ENCODE data around the gene ETDC.
A peak's percentile ranks its signal among the peaks of the same experiment; 100 is the strongest.

Gene ETDC

DNA sequence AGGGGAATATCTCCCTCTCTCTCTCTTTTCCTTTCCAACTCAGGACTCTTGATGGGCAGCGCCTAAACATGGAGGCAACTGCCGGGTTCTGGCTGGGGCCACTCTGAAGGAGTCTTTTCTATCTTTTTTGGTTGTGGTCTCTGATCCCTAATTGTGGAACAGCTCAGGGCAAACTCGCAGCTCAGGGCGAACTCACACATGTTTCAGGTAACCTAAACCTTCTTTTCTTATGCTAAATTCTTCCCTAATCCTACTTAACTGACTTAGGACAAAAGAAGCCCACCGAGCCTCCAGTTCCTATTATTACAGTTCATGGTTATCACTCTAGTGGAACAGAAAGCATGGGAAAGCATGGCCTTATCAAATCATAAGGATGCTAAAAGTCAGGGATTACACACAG lies 36.1 kb upstream of the ETDC start:
- no peak overlapping the region for H3K23ac ChIP-seq (ENCODE audit: low read length)
- H3K9me3 ChIP-seq (ENCODE audit: insufficient read depth, low read depth, low read length): no peaks in the 10 kb centered on the region
- H3K4me2 ChIP-seq (ENCODE audit: low read length): no peak overlapping the region
- DNase-seq: no peak
- no CpG with 5 or more reads among the region's 5 CpGs for WGBS (ENCODE audit: extremely low coverage, insufficient coverage, insufficient read length)
- H3K4me1 ChIP-seq (ENCODE audit: control insufficient read depth in 1 of 2, insufficient read depth in 2 of 2, low read length in 2 of 2): no peaks in the 10 kb centered on the region
- no peaks in the 10 kb centered on the region for H3K27me3 ChIP-seq (ENCODE audit: insufficient read depth, low read length)
- no peak overlapping the region for H2AK5ac ChIP-seq (ENCODE audit: low read length)
- no peak overlapping the region for H3K14ac ChIP-seq (ENCODE audit: low read length)
- no peak overlapping the region for H3K18ac ChIP-seq (ENCODE audit: low read length)
- no peak overlapping the region for H2BK120ac ChIP-seq (ENCODE audit: insufficient read depth, low read length, poor library complexity)
- no peak overlapping the region for H4K12ac ChIP-seq (ENCODE audit: low read depth, low read length)
- H3K36me3 ChIP-seq (ENCODE audit: control insufficient read depth in 1 of 2, insufficient read depth in 2 of 2, low read length in 2 of 2): no peaks in the 10 kb centered on the region
- no peaks in the 10 kb centered on the region for H3K79me1 ChIP-seq (ENCODE audit: low read length)
- H3K79me2 ChIP-seq (ENCODE audit: control insufficient read depth, insufficient read depth, low read length, poor library complexity): no peaks in the 10 kb centered on the region
- H3K4me3 ChIP-seq (ENCODE audit: low read depth, low read length): no peak overlapping the region
- H2BK5ac ChIP-seq (ENCODE audit: low read depth, low read length, poor library complexity): no peak overlapping the region
- H3K27ac ChIP-seq (ENCODE audit: low read depth, low read length): no peak overlapping the region
- H4K8ac ChIP-seq (ENCODE audit: low read depth, low read length): no peak overlapping the region
- no peak overlapping the region for H2AFZ ChIP-seq (ENCODE audit: insufficient read depth, low read length, poor library complexity)
- no peak overlapping the region for H3K4ac ChIP-seq (ENCODE audit: low read depth, low read length)
- H3K9ac ChIP-seq (ENCODE audit: low read length): no peak overlapping the region
- H4K91ac ChIP-seq (ENCODE audit: low read depth, low read length): no peak overlapping the region
- H2BK12ac ChIP-seq (ENCODE audit: low read length): no peak overlapping the region

DNA sequence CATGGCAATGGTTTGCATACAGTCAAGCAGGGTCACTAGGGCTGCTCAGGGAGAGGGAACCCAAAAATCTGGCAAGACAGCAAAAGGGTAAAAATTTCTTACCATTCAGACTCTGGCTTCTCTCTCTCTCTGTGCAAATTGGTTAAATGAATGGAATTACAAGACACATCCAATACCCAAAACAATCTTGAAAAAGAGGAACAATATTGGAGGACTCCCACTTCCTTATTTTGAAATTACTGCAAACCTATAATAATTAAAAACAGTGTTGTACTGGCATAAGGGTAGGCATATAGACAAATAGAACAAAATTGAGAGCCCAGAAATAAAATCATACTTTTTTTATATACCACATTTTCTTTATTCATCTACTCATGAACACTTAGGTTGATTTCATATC lies 33.3 kb upstream of the ETDC start:
- Histone ChIP-seq H3K79me1 (ENCODE audit: low read length) (no peaks in the 10 kb centered on the region), H3K14ac (ENCODE audit: low read length) (no peak overlapping the region), H4K12ac (ENCODE audit: low read depth, low read length) (no peak overlapping the region), H3K27ac (ENCODE audit: low read depth, low read length) (no peak overlapping the region), H3K4ac (ENCODE audit: low read depth, low read length) (no peak overlapping the region), H3K18ac (ENCODE audit: low read length) (no peak overlapping the region), H2BK120ac (ENCODE audit: insufficient read depth, low read length, poor library complexity) (no peak overlapping the region), H2AK5ac (ENCODE audit: low read length) (no peak overlapping the region), H2AFZ (ENCODE audit: insufficient read depth, low read length, poor library complexity) (no peak overlapping the region), H2BK5ac (ENCODE audit: low read depth, low read length, poor library complexity) (no peak overlapping the region), H3K23ac (ENCODE audit: low read length) (no peak overlapping the region), H3K4me2 (ENCODE audit: low read length) (no peak overlapping the region), H3K9me3 (ENCODE audit: insufficient read depth, low read depth, low read length) (no peaks in the 10 kb centered on the region), H3K9ac (ENCODE audit: low read length) (no peak overlapping the region), H3K4me1 (ENCODE audit: control insufficient read depth in 1 of 2, insufficient read depth in 2 of 2, low read length in 2 of 2) (no peaks in the 10 kb centered on the region), H3K36me3 (ENCODE audit: control insufficient read depth in 1 of 2, insufficient read depth in 2 of 2, low read length in 2 of 2) (no peaks in the 10 kb centered on the region), H2BK12ac (ENCODE audit: low read length) (no peak overlapping the region), H3K79me2 (ENCODE audit: control insufficient read depth, insufficient read depth, low read length, poor library complexity) (no peaks in the 10 kb centered on the region), H3K27me3 (ENCODE audit: insufficient read depth, low read length) (no peaks in the 10 kb centered on the region), H4K91ac (ENCODE audit: low read depth, low read length) (no peak overlapping the region), H4K8ac (ENCODE audit: low read depth, low read length) (no peak overlapping the region), H3K4me3 (ENCODE audit: low read depth, low read length) (no peak overlapping the region)
- DNase-seq: no peak

DNA sequence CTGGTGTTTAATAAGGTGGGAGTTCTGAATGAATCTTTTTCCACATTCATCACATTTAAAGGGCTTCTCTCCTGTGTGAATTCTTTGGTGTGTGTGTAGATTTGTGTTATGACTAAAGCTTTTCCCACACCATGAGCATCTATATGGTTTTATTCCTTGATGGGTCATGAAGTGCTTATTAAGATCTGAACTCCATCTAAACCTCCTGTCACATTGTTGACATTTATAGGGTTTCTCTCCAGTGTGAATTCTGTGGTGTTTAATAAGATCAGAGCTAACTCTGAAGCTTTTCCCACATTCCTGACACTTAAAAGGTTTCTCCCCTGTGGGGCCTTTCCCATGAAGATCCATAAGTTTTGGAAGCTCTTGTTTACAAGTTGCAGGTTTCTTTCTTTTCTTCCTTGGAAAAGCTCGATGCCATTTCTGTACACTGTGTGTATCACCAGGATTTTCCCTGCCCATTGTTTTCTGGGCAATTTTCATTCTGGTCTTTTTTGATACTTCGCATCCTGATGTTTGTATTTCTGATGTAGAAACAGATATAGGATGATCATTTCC lies 21.9 kb upstream of the ETDC start:
- no peak overlapping the region for H2BK12ac ChIP-seq (ENCODE audit: low read length)

DNA sequence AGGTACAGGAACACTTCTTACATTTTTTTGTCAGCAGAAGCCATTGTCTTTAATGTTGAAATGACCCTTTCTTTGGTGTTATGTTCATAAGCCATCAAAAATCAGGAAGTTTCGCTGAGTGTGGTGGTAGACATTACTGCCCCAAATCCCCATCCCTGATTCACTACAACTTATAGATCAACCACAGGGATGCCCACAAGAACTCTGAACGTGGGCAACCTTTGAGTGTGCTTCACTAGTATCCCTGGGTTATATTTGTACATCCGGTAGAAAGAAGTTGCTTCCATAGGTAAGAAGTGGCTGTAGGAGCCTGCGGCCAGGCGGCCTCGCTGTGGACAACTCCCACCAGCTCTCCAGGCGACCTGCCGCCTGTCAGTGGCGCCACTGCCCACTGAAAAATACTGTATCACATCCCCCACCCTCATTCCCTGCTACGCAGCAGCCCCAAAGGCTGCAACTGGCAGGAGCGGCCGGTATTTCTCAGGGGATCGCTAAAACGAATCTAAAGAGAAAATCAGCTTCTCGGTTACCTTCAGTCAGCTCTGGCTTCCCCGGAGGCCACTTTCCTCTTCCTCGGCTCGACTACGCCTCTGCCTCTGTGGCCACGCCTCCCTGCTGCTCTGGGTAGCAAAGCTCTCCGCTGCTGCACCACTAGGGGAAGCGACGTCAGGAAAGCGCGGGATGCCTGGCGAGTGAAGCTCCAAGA lies 13.9 kb upstream of the ETDC start:
- no peak overlapping the region for H2BK120ac ChIP-seq (ENCODE audit: insufficient read depth, low read length, poor library complexity)
- no peak overlapping the region for H4K12ac ChIP-seq (ENCODE audit: low read depth, low read length)
- no peak overlapping the region for H2AFZ ChIP-seq (ENCODE audit: insufficient read depth, low read length, poor library complexity)
- no peak overlapping the region for H3K4me3 ChIP-seq (ENCODE audit: low read depth, low read length)
- no peak overlapping the region for H2BK5ac ChIP-seq (ENCODE audit: low read depth, low read length, poor library complexity)
- peaks cover 0 to 2% of the 10 kb centered on the region in 2 experiments for H3K4me1 ChIP-seq (ENCODE audit: control insufficient read depth in 1 of 2, insufficient read depth in 2 of 2, low read length in 2 of 2)
- H3K4me2 ChIP-seq (ENCODE audit: low read length): peak overlapping the region; percentile 86
- no peaks in the 10 kb centered on the region for H3K9me3 ChIP-seq (ENCODE audit: insufficient read depth, low read depth, low read length)
- no peak overlapping the region for H3K9ac ChIP-seq (ENCODE audit: low read length)
- H3K36me3 ChIP-seq (ENCODE audit: control insufficient read depth in 1 of 2, insufficient read depth in 2 of 2, low read length in 2 of 2): no peaks in the 10 kb centered on the region
- H3K14ac ChIP-seq (ENCODE audit: low read length): no peak overlapping the region
- no peak overlapping the region for H3K27ac ChIP-seq (ENCODE audit: low read depth, low read length)
- no peak overlapping the region for H2BK12ac ChIP-seq (ENCODE audit: low read length)
- no CpG with 5 or more reads among the region's 26 CpGs for WGBS (ENCODE audit: extremely low coverage, insufficient coverage, insufficient read length)
- no peak overlapping the region for H4K91ac ChIP-seq (ENCODE audit: low read depth, low read length)
- H2AK5ac ChIP-seq (ENCODE audit: low read length): no peak overlapping the region
- no peak overlapping the region for H4K8ac ChIP-seq (ENCODE audit: low read depth, low read length)
- H3K4ac ChIP-seq (ENCODE audit: low read depth, low read length): no peak overlapping the region
- no peaks in the 10 kb centered on the region for H3K79me1 ChIP-seq (ENCODE audit: low read length)
- H3K18ac ChIP-seq (ENCODE audit: low read length): no peak overlapping the region
- no peaks in the 10 kb centered on the region for H3K79me2 ChIP-seq (ENCODE audit: control insufficient read depth, insufficient read depth, low read length, poor library complexity)
- H3K23ac ChIP-seq (ENCODE audit: low read length): no peak overlapping the region
- no peaks in the 10 kb centered on the region for H3K27me3 ChIP-seq (ENCODE audit: insufficient read depth, low read length)
- DNase-seq: peak; percentile 3 to 42

More for the DNA sequence above, 21.9 kb upstream of the ETDC start:
- H3K27me3 ChIP-seq (ENCODE audit: insufficient read depth, low read length): no peaks in the 10 kb centered on the region
- no CpG with 5 or more reads among the region's 2 CpGs for WGBS (ENCODE audit: extremely low coverage, insufficient coverage, insufficient read length)
- no peaks in the 10 kb centered on the region for H3K79me1 ChIP-seq (ENCODE audit: low read length)
- H3K79me2 ChIP-seq (ENCODE audit: control insufficient read depth, insufficient read depth, low read length, poor library complexity): no peaks in the 10 kb centered on the region
- H4K8ac ChIP-seq (ENCODE audit: low read depth, low read length): no peak overlapping the region
- H3K36me3 ChIP-seq (ENCODE audit: control insufficient read depth in 1 of 2, insufficient read depth in 2 of 2, low read length in 2 of 2): no peaks in the 10 kb centered on the region
- H3K9me3 ChIP-seq (ENCODE audit: insufficient read depth, low read depth, low read length): peaks cover 2% of the 10 kb centered on the region
- DNase-seq: no peak
- H3K4me1 ChIP-seq (ENCODE audit: control insufficient read depth in 1 of 2, insufficient read depth in 2 of 2, low read length in 2 of 2): no peaks in the 10 kb centered on the region
- H3K4me3 ChIP-seq (ENCODE audit: low read depth, low read length): no peak overlapping the region
- H3K23ac ChIP-seq (ENCODE audit: low read length): no peak overlapping the region
- no peak overlapping the region for H3K18ac ChIP-seq (ENCODE audit: low read length)
- H3K27ac ChIP-seq (ENCODE audit: low read depth, low read length): no peak overlapping the region
- no peak overlapping the region for H3K4ac ChIP-seq (ENCODE audit: low read depth, low read length)
- no peak overlapping the region for H4K91ac ChIP-seq (ENCODE audit: low read depth, low read length)
- H3K9ac ChIP-seq (ENCODE audit: low read length): no peak overlapping the region
- no peak overlapping the region for H2BK5ac ChIP-seq (ENCODE audit: low read depth, low read length, poor library complexity)
- no peak overlapping the region for H3K14ac ChIP-seq (ENCODE audit: low read length)
- no peak overlapping the region for H2AK5ac ChIP-seq (ENCODE audit: low read length)
- no peak overlapping the region for H4K12ac ChIP-seq (ENCODE audit: low read depth, low read length)
- no peak overlapping the region for H3K4me2 ChIP-seq (ENCODE audit: low read length)
- H2AFZ ChIP-seq (ENCODE audit: insufficient read depth, low read length, poor library complexity): no peak overlapping the region
- no peak overlapping the region for H2BK120ac ChIP-seq (ENCODE audit: insufficient read depth, low read length, poor library complexity)

Measured in trophoblast cell (in vitro differentiated cells and primary cell).